Activated naive CD4-positive, alpha-beta T cell treated with anti-CD3 and anti-CD28 coated beads, Interleukin-2, amount 50 U/mL, for 16 hours (primary cell): ENCODE data around the gene CCDC8.
"Not testable (repeated sequence)": the region's sequence is repeated elsewhere in the genome, so short reads cannot be mapped to it uniquely, and the experiment has no call there.

ENCODE experiments used
- DNase-seq: peaks from one replicate; pipeline ENCODE4 v3.0.0-alpha.2; 2020

Gene CCDC8

GRCh38 chr19:46427518-46428045 is 14.2 kb upstream of the CCDC8 start:
- DNase-seq: no peak

- peak; percentile 59 for DNase-seq
These were observed 13.3 kb upstream of the CCDC8 start for GRCh38 chr19:46426506-46427162.

GRCh38 chr19:46426035-46426505 is 12.7 kb upstream of the CCDC8 start:
- no peak for DNase-seq

- no peak for DNase-seq
These were observed 9.8 kb upstream of the CCDC8 start for GRCh38 chr19:46423188-46423587.

GRCh38 chr19:46422344-46422743 is 9.0 kb upstream of the CCDC8 start:
- no peak for DNase-seq

GRCh38 chr19:46420056-46420455 is 6.7 kb upstream of the CCDC8 start:
- no peak for DNase-seq

GRCh38 chr19:46415804-46416709 is 2.7 kb upstream of the CCDC8 start:
- DNase-seq: not testable (repeated sequence)

GRCh38 chr19:46414899-46415298 is 1.5 kb upstream of the CCDC8 start:
- not testable (repeated sequence) for DNase-seq

GRCh38 chr19:46412650-46413261 is 608 bp downstream of the CCDC8 start:
- no peak for DNase-seq

GRCh38 chr19:46411925-46412649 is 1.3 kb downstream of the CCDC8 start:
- DNase-seq: no peak

GRCh38 chr19:46411088-46411924 is 2.1 kb downstream of the CCDC8 start:
- DNase-seq: no peak

- no peak for DNase-seq
These were observed 2.9 kb downstream of the CCDC8 start for GRCh38 chr19:46410205-46411087.

GRCh38 chr19:46409191-46409590 is 4.2 kb downstream of the CCDC8 start:
- DNase-seq: no peak

- no peak for DNase-seq
These were observed 4.7 kb downstream of the CCDC8 start for GRCh38 chr19:46408664-46409039.

GRCh38 chr19:46407856-46408663 is 5.3 kb downstream of the CCDC8 start:
- DNase-seq: no peak

GRCh38 chr19:46406976-46407375 is 6.4 kb downstream of the CCDC8 start:
- DNase-seq: no peak

GRCh38 chr19:46404753-46405468 is 8.5 kb downstream of the CCDC8 start:
- no peak for DNase-seq

GRCh38 chr19:46404055-46404752 is 9.2 kb downstream of the CCDC8 start:
- no peak for DNase-seq
